GM19468 (cell line): Measurements from ENCODE around the gene MCIDAS.

Experiments used
- ATAC-seq: cut with Tn5 transposase; IDR thresholded peaks from one replicate; pipeline ENCODE4 v1.9.1; 2021; ENCODE audit warnings: mild to moderate bottlenecking, moderate library complexity, moderate number of reproducible peaks; ENCODE audit not compliant: unreplicated experiment; ENCODE audit errors: extremely low read depth

Gene MCIDAS

DNA sequence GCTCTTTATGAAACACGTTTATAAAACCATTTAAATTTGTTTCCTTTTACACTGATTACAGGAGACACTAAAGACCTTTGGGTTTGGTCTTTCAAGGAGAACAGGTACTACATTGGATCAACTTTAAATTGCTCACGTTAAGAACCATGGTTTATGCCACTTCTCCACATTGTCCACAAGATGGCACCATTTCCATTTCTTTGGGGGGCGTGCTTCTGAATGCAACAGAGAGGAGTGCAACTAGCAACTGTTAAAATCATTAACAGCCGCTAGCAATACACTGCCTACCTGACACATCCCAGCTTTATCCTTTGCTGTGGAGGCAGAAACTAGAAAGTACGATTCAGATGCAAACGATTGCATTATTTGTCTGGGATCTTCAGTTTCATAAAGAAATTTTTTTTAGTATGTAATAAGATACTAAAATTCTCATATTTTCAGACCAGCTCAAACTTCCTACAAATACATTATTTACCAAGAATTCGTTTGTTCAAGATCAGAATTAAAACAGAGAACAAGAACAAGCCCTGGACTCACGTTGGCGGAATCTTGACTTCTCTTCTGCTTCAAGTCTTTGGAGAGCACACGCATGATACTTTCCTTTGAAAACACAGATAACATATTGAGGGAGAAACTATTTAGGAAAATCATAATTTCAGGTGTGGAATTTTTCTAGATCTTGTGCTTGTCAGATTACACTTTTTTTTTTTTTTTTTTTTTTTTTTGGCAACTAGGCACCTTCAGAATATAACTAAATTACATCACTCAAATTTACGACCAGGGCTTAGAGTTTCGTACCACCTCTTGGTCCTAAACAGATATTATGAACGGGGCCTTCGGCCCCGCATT lies 54.8 kb downstream of the MCIDAS start:
- no peak for ATAC-seq

DNA sequence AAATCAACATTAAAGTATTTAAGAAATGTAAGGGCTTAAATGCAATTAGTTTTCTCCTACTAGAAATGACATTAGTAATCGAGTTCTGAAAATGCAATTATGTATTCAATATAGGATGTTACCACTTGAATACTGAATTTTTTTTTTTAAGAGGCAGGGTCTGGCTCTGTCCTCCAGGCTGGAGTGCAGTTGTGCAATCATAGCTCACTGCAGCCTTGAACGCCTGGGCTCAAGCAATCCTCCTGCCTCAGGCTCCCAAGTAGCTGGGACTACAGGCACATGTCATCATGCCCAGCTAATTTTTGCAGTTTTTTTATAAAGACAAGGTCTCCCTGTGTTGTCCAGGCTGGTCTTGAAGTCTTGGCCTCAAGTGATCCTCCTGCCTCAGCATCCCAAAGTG lies 55.6 kb downstream of the MCIDAS start:
- ATAC-seq = no peak
